Measurements from ENCODE around the gene FOXD2. TPM values are rescaled to one million over a fixed set of nuclear protein-coding genes. Genes with fewer than 3 reads are reported as not detected.

FOXD2 gene
- total and polyA plus RNA-seq, 5 donors from 2014 or later: 0.10 to 0.74 (median 0.22) TPM

DNA sequence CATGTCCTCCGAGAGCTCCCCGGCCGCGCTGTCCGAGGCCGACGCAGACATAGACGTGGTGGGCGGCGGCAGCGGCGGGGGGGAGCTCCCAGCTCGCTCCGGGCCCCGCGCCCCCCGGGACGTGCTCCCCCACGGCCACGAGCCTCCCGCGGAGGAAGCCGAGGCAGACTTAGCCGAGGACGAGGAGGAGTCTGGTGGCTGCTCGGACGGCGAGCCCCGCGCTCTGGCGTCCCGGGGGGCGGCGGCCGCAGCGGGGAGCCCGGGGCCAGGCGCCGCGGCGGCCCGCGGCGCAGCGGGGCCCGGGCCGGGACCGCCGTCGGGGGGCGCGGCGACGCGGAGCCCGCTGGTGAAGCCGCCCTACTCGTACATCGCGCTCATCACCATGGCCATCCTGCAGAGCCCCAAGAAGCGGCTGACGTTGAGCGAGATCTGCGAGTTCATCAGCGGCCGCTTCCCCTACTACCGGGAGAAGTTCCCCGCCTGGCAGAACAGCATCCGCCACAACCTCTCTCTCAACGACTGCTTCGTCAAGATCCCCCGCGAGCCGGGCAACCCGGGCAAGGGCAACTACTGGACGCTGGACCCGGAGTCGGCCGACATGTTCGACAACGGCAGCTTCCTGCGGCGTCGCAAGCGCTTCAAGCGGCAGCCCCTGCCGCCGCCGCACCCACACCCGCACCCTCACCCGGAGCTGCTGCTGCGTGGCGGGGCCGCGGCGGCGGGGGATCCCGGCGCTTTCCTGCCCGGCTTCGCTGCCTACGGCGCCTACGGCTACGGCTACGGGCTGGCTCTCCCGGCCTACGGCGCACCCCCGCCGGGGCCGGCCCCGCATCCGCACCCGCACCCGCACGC, 547 bp downstream of the FOXD2 start:
- Mint-ChIP-seq H3K4me3 (peak overlapping the region; percentile 73 to 92 (median 86)), H3K9me3 (peaks cover 0 to 2% (median 0%) of the 10 kb centered on the region in 7 donors), H3K4me1 (peaks cover 4 to 42% (median 18%) of the 10 kb centered on the region in 4 donors), H3K27me3 (peaks cover 23% of the 10 kb centered on the region), H3K36me3 (no peaks in the 10 kb centered on the region), H3K27ac (peak overlapping the region in 1 of 3 donors; percentile 84)
- H3K27me3 ChIP-seq (ENCODE audit: control insufficient read depth, insufficient read depth, low read length): peaks cover 27% of the 10 kb centered on the region
- H3K36me3 ChIP-seq (ENCODE audit: control insufficient read depth, insufficient read depth, low read length): no peaks in the 10 kb centered on the region
- no peak for ATAC-seq (ENCODE audit: low read depth in 2 of 2)
- H3K9me3 ChIP-seq (ENCODE audit: control insufficient read depth in 2 of 2, low read length in 2 of 2): peaks cover 0 to 1% of the 10 kb centered on the region in 2 experiments
- DNase-seq: peak; percentile 10 to 55 (median 50)
- peak overlapping the region; percentile 74 for H3K27ac ChIP-seq (ENCODE audit: insufficient read depth, low read length, poor library complexity, severe bottlenecking)
- peaks cover 39% of the 10 kb centered on the region for H3K4me1 ChIP-seq (ENCODE audit: control insufficient read depth, insufficient read depth, low read length, poor library complexity, severe bottlenecking)
- H3K4me3 ChIP-seq (ENCODE audit: low read depth, low read length): no peak overlapping the region

DNA sequence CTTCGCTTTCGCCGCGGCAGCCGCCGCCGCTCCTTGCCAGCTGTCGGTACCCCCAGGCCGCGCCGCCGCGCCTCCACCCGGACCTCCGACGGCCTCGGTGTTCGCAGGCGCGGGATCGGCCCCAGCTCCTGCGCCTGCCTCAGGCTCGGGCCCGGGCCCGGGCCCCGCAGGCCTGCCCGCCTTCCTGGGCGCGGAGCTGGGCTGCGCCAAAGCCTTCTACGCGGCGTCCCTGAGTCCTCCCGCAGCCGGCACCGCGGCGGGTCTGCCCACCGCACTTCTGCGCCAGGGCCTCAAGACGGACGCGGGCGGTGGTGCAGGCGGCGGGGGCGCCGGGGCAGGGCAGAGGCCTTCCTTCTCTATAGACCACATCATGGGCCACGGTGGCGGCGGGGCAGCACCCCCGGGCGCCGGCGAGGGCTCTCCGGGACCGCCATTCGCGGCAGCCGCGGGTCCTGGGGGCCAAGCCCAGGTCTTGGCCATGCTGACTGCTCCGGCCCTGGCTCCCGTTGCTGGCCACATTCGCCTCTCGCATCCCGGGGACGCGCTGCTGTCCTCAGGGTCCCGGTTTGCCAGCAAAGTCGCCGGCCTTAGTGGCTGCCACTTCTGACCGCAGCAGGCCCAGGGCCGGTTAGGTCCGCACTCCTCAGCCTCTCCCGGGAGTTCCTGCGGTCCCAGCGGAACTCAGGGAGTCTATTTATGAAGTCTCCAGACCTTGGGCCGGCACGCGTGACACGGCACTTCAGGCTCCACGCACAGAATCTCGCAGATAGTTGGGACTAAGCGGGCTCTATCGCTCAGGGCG, 1.4 kb downstream of the FOXD2 start:
- H3K4me1 ChIP-seq (ENCODE audit: control insufficient read depth, insufficient read depth, low read length, poor library complexity, severe bottlenecking): peaks cover 37% of the 10 kb centered on the region
- ATAC-seq (ENCODE audit: low read depth in 2 of 2): no peak
- H3K27ac ChIP-seq (ENCODE audit: insufficient read depth, low read length, poor library complexity, severe bottlenecking): no peak overlapping the region
- no peaks in the 10 kb centered on the region for H3K36me3 ChIP-seq (ENCODE audit: control insufficient read depth, insufficient read depth, low read length)
- peak overlapping the region in 2 of 4 donors; percentile 65 to 93 for H3K4me3 Mint-ChIP-seq
- H3K27me3 ChIP-seq (ENCODE audit: control insufficient read depth, insufficient read depth, low read length): peaks cover 29% of the 10 kb centered on the region
- H3K27ac Mint-ChIP-seq: no peak overlapping the region
- H3K9me3 ChIP-seq (ENCODE audit: control insufficient read depth in 2 of 2, low read length in 2 of 2): peaks cover 0 to 9% of the 10 kb centered on the region in 2 experiments
- H3K4me3 ChIP-seq (ENCODE audit: low read depth, low read length): no peak overlapping the region
- peaks cover 0 to 2% (median 0%) of the 10 kb centered on the region in 7 donors for H3K9me3 Mint-ChIP-seq
- no peaks in the 10 kb centered on the region for H3K36me3 Mint-ChIP-seq
- peaks cover 19% of the 10 kb centered on the region for H3K27me3 Mint-ChIP-seq
- peak in 1 of 3 donors; percentile 7 for DNase-seq
- peaks cover 0 to 43% (median 19%) of the 10 kb centered on the region in 4 donors for H3K4me1 Mint-ChIP-seq

DNA sequence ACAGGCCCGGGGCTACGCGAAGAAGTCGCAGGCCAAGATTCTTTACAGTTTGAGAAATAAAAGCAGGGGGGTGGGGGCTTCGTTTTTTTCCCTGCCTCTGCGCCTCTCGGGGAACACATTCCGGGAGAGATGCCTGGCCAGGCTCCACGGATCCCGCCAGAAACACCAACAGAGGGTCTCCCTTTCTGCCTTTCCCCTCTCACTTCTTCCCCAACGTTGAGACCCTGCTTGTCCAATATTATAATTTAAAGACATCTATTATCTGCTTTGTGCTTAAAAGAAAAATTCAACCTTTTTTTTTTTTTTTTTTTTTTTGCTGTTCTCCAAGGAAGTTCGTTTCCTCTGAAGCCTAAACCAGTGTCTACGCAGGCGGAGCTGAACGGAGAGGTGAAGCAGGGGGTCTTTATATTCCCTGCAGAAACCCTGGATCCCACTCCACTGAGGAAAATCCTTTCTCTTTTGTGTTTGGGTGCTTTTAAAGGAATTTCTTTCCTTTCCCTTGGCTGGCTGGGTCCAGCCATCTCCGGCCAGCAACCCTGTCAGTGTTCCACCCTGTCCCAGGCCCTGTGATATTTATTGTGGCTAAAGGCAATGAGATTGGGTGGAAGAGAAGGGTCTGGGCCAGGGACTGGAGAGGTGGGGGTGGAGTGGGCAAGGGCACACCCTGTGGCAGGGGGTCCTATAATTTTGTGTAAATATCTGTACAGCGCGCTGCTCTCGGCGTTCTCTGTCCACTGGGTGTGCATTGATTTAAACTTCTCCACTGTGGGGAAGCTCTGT, 2.2 kb downstream of the FOXD2 start:
- Histone ChIP-seq H3K27me3 (ENCODE audit: control insufficient read depth, insufficient read depth, low read length) (peaks cover 37% of the 10 kb centered on the region), H3K4me1 (ENCODE audit: control insufficient read depth, insufficient read depth, low read length, poor library complexity, severe bottlenecking) (peaks cover 45% of the 10 kb centered on the region), H3K36me3 (ENCODE audit: control insufficient read depth, insufficient read depth, low read length) (no peaks in the 10 kb centered on the region), H3K27ac (ENCODE audit: insufficient read depth, low read length, poor library complexity, severe bottlenecking) (no peak overlapping the region), H3K9me3 (ENCODE audit: control insufficient read depth in 2 of 2, low read length in 2 of 2) (peaks cover 0 to 13% of the 10 kb centered on the region in 2 experiments), H3K4me3 (ENCODE audit: low read depth, low read length) (no peak overlapping the region)
- no peak for ATAC-seq (ENCODE audit: low read depth in 2 of 2)
- Mint-ChIP-seq H3K4me1 (peaks cover 0 to 43% (median 20%) of the 10 kb centered on the region in 4 donors), H3K27ac (no peak overlapping the region), H3K4me3 (peak overlapping the region in 2 of 4 donors; percentile 65 to 93), H3K27me3 (peaks cover 12% of the 10 kb centered on the region), H3K9me3 (peaks cover 0 to 5% (median 0%) of the 10 kb centered on the region in 7 donors), H3K36me3 (no peaks in the 10 kb centered on the region)
- DNase-seq: no peak

DNA sequence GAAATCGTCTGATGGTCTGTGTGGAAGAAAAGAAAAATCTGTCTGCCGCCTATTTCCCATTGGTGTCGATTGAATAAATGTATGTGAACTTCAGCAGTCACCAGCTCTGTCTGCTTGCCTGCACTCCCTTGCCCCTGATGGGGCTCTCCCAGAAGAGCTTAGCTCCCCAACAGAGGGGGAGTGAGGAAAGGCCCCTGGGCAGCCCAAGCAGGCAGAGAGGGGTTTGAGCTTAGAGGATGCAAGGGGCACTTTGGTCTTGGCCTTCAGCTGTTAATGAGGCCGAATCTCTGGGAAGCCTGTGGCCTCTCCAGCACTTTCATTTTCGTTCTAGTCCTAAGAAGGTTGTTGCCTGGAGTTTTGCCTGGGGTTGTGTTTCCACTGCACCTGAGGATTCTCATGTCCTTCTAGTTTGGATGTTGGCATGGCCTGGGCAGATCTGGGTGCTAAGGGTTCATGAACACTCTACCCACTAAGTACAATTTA, 2.8 kb downstream of the FOXD2 start:
- H3K4me1 ChIP-seq (ENCODE audit: control insufficient read depth, insufficient read depth, low read length, poor library complexity, severe bottlenecking): peaks cover 50% of the 10 kb centered on the region
- H3K27me3 ChIP-seq (ENCODE audit: control insufficient read depth, insufficient read depth, low read length): peaks cover 41% of the 10 kb centered on the region

DNA sequence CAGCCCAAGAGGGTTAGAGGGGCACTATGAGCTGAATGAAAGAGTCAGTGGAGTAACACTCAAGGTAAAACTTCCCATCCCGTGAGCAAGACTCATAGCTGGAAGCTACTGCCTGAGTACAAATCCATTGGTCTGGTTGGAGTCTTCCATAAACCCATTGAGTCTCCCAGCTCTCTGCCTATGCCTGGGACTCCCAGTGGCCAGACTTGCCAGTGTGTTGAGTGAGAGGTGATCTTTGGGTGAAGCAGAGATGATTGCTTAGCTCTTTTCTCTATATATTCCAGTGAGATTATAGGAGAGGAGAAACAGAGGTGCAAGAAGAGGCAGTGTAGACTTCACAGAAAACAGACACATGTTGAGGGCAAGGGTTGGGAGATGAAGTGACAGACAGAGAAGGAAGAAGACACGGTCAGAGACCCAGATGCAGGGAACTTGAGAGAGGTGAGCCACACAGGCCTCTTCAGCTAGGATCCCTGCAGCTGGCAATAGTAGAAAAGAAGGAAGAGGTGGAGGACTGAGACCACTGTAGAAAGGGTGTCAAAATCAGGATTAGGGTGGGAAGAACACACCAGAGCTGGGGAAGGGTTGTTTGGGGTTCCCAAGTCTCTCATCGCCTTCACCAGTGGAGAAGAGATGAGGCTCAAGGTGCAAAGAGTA, 3.7 kb downstream of the FOXD2 start:
- H3K9me3 ChIP-seq (ENCODE audit: control insufficient read depth in 2 of 2, low read length in 2 of 2): peaks cover 0 to 13% of the 10 kb centered on the region in 2 experiments
- H3K9me3 Mint-ChIP-seq: peaks cover 0 to 8% (median 0%) of the 10 kb centered on the region in 7 donors
- peaks cover 42% of the 10 kb centered on the region for H3K4me1 ChIP-seq (ENCODE audit: control insufficient read depth, insufficient read depth, low read length, poor library complexity, severe bottlenecking)
- ATAC-seq (ENCODE audit: low read depth in 2 of 2): no peak
- peaks cover 2% of the 10 kb centered on the region for H3K27me3 Mint-ChIP-seq
- no peak for DNase-seq
- peaks cover 50% of the 10 kb centered on the region for H3K27me3 ChIP-seq (ENCODE audit: control insufficient read depth, insufficient read depth, low read length)
- no peak overlapping the region for H3K27ac Mint-ChIP-seq
- H3K4me1 Mint-ChIP-seq: peaks cover 0 to 38% (median 13%) of the 10 kb centered on the region in 4 donors
- no peak overlapping the region for H3K27ac ChIP-seq (ENCODE audit: insufficient read depth, low read length, poor library complexity, severe bottlenecking)
- no peak overlapping the region for H3K4me3 Mint-ChIP-seq
- H3K4me3 ChIP-seq (ENCODE audit: low read depth, low read length): no peak overlapping the region
- no peaks in the 10 kb centered on the region for H3K36me3 ChIP-seq (ENCODE audit: control insufficient read depth, insufficient read depth, low read length)
- H3K36me3 Mint-ChIP-seq: no peaks in the 10 kb centered on the region

More for the DNA sequence above, 2.8 kb downstream of the FOXD2 start:
- peaks cover 10% of the 10 kb centered on the region for H3K27me3 Mint-ChIP-seq
- H3K27ac ChIP-seq (ENCODE audit: insufficient read depth, low read length, poor library complexity, severe bottlenecking): no peak overlapping the region
- DNase-seq: no peak
- H3K4me1 Mint-ChIP-seq: peaks cover 0 to 42% (median 20%) of the 10 kb centered on the region in 4 donors
- no peaks in the 10 kb centered on the region for H3K36me3 ChIP-seq (ENCODE audit: control insufficient read depth, insufficient read depth, low read length)
- H3K27ac Mint-ChIP-seq: no peak overlapping the region
- H3K9me3 ChIP-seq (ENCODE audit: control insufficient read depth in 2 of 2, low read length in 2 of 2): peaks cover 0 to 13% of the 10 kb centered on the region in 2 experiments
- no peak overlapping the region for H3K4me3 ChIP-seq (ENCODE audit: low read depth, low read length)
- peaks cover 0 to 6% (median 0%) of the 10 kb centered on the region in 7 donors for H3K9me3 Mint-ChIP-seq
- ATAC-seq (ENCODE audit: low read depth in 2 of 2): no peak
- no peak overlapping the region for H3K4me3 Mint-ChIP-seq
- no peaks in the 10 kb centered on the region for H3K36me3 Mint-ChIP-seq

DNA sequence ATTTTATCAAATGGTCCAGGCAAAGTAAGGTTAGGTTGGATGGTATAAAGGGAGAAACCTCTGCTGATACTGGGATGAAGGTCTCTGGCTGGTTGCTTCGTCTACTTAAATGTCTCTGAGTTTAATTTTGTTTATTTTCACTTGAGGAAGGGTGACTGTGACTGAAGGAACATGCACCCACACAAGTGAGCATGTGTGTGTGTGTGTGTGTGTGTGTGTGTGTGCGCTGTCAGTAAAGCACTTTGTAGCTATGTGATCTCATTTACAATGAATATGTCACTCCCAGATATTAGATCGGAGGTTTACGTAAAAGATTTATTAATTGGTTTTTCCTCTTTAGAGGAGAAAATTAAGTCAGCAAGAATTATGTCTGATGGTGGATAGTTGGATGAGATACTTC, 4.4 kb downstream of the FOXD2 start:
- H3K27me3 ChIP-seq (ENCODE audit: control insufficient read depth, insufficient read depth, low read length): peaks cover 56% of the 10 kb centered on the region

More for the DNA sequence above, 4.4 kb downstream of the FOXD2 start:
- Histone ChIP-seq H3K4me3 (ENCODE audit: low read depth, low read length) (no peak overlapping the region), H3K9me3 (ENCODE audit: control insufficient read depth in 2 of 2, low read length in 2 of 2) (peaks cover 0 to 13% of the 10 kb centered on the region in 2 experiments), H3K4me1 (ENCODE audit: control insufficient read depth, insufficient read depth, low read length, poor library complexity, severe bottlenecking) (peaks cover 36% of the 10 kb centered on the region), H3K27ac (ENCODE audit: insufficient read depth, low read length, poor library complexity, severe bottlenecking) (no peak overlapping the region), H3K36me3 (ENCODE audit: control insufficient read depth, insufficient read depth, low read length) (no peaks in the 10 kb centered on the region)
- DNase-seq (no peak), ATAC-seq (ENCODE audit: low read depth in 2 of 2) (no peak)
- peaks cover 0 to 8% (median 0%) of the 10 kb centered on the region in 7 donors for H3K9me3 Mint-ChIP-seq
- H3K4me1 Mint-ChIP-seq: peaks cover 0 to 34% (median 12%) of the 10 kb centered on the region in 4 donors
- H3K36me3 Mint-ChIP-seq: no peaks in the 10 kb centered on the region
- H3K27me3 Mint-ChIP-seq: no peaks in the 10 kb centered on the region
- no peak overlapping the region for H3K4me3 Mint-ChIP-seq
- H3K27ac Mint-ChIP-seq: no peak overlapping the region
